Suprapubic skin (tissue), 4 donors: ENCODE measurements around the gene DCAF4. TPM values are rescaled to one million over a fixed set of nuclear protein-coding genes. Genes with fewer than 3 reads are reported as not detected.
A peak's percentile ranks its signal among the peaks of the same experiment; 100 is the strongest.

Experiments
- DNase-seq, 2 donors: peaks; one replicate each; pipeline ENCODE4 v3.0.0-alpha.2; 2019; ENCODE audit warnings: low spot score in 2 of 2
- H3K27ac ChIP-seq: fragments of 200-600 bp; sonication (generic); one replicate; pipeline ENCODE4 v1.5.1; 2019
- H3K27me3 ChIP-seq: fragments of 200-600 bp; sonication (generic); one replicate; pipeline ENCODE4 v1.5.1; 2019
- H3K36me3 ChIP-seq: fragments of 200-600 bp; sonication (generic); one replicate; pipeline ENCODE4 v1.5.1; 2019
- H3K4me1 ChIP-seq: fragments of 200-600 bp; sonication (generic); one replicate; pipeline ENCODE4 v1.5.1; 2019
- H3K4me3 ChIP-seq: fragments of 200-600 bp; sonication (generic); one replicate; pipeline ENCODE4 v1.5.1; 2019; ENCODE audit warnings: mild to moderate bottlenecking
- H3K9me3 ChIP-seq: fragments of 200-600 bp; sonication (generic); one replicate; pipeline ENCODE4 v1.5.1; 2019
- CTCF ChIP-seq, 2 donors: fragments of 200-600 bp in 1 of 2; fragments of 450-650 bp in 1 of 2; sonication (generic) in 1 of 2; IDR thresholded peaks; one replicate each; pipeline ENCODE4 v1.5.1; 2016 to 2019; ENCODE audit warnings: antibody characterized with exemption in 2 of 2, mild to moderate bottlenecking in 1 of 2, moderate library complexity in 1 of 2
- EP300 ChIP-seq: sonication (generic); formaldehyde crosslinking; IDR thresholded peaks from one replicate; pipeline ENCODE4 v1.6.1; 2017; ENCODE audit warnings: antibody characterized with exemption
- POLR2A ChIP-seq, 2 donors: fragments of 450-650 bp; IDR thresholded peaks; one replicate each; pipeline ENCODE4 v1.6.1; 2017; ENCODE audit warnings: antibody characterized with exemption in 2 of 2, mild to moderate bottlenecking in 2 of 2, moderate library complexity in 2 of 2
- POLR2AphosphoS5 ChIP-seq, 3 donors: sonication (generic); formaldehyde crosslinking; IDR thresholded peaks; one replicate each; pipeline ENCODE4 v1.6.1; 2017; ENCODE audit warnings: antibody characterized with exemption in 3 of 3
- WGBS: methylation state at CpG from one replicate; pipeline ENCODE4 v1.1.5; 2018; 5-methylcytosine and 5-hydroxymethylcytosine counted together
- total RNA-seq, 4 donors: library from RNA; depleted of rRNA; stranded (reverse); fragments of >200 nt; gene quantifications; one replicate each; pipeline ENCODE4 v1.1.0, GENCODE V29; 2016

The DCAF4 gene
- total RNA-seq, 4 donors from 2014 or later, result 52.0 to 64.7 (median 55.3) TPM

- no peak for DNase-seq
- no peak overlapping the region for H3K4me3 ChIP-seq
- no peak overlapping the region for H3K27ac ChIP-seq
- H3K36me3 ChIP-seq, result no peaks in the 10 kb centered on the region
- H3K4me1 ChIP-seq, result no peaks in the 10 kb centered on the region
- no peaks in the 10 kb centered on the region for H3K9me3 ChIP-seq
- WGBS, result 71% methylated on average over 9 of the region's 9 CpGs
- TF ChIP-seq POLR2AphosphoS5 (IDR thresholded peaks at IDR 0.05), result no peak
- peaks cover 4% of the 10 kb centered on the region for H3K27me3 ChIP-seq
Measured at GRCh38 chr14:72917094-72917802, 9.0 kb upstream of the DCAF4 start.

- no peak for TF ChIP-seq POLR2AphosphoS5 (IDR thresholded peaks at IDR 0.05)
- no peak for TF ChIP-seq EP300
- TF ChIP-seq POLR2A (IDR thresholded peaks at IDR 0.05), result no peak
- no peak for TF ChIP-seq CTCF (IDR thresholded peaks at IDR 0.05)
- WGBS, result 78% methylated on average over 2 of the region's 2 CpGs
- Histone ChIP-seq H3K27me3 (peaks cover 4% of the 10 kb centered on the region), H3K27ac (no peak overlapping the region), H3K4me1 (no peaks in the 10 kb centered on the region), H3K36me3 (no peaks in the 10 kb centered on the region), H3K9me3 (no peaks in the 10 kb centered on the region), H3K4me3 (no peak overlapping the region)
- DNase-seq, result no peak
Measured at GRCh38 chr14:72920008-72920407, 6.3 kb upstream of the DCAF4 start.

DNA sequence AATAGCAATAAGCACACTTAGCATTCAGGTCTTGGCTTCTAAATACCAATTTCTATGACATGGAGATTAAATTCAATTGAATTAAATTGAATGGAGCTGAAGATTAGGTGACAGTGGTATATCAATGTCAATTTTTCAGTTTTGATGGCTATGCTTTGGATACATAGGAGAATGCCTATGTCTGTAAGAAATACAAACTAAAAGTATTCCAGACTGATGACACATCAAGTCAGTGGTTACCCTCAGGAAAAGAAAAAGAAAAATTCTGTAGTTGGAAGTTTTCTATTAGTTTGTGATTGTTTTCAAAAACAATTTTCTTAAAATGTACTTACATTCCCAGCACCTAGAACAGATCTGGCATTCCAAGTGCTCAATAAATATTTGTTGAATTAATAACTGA lies 4.9 kb upstream of the DCAF4 start:
- no peak for DNase-seq
- H3K27me3 ChIP-seq, result peaks cover 4% of the 10 kb centered on the region
- H3K36me3 ChIP-seq, result no peaks in the 10 kb centered on the region
- TF ChIP-seq EP300, result no peak
- no peak for TF ChIP-seq POLR2AphosphoS5 (IDR thresholded peaks at IDR 0.05)
- no peak for TF ChIP-seq POLR2A (IDR thresholded peaks at IDR 0.05)
- TF ChIP-seq CTCF (IDR thresholded peaks at IDR 0.05), result no peak
- H3K27ac ChIP-seq, result no peak overlapping the region
- no peaks in the 10 kb centered on the region for H3K9me3 ChIP-seq
- H3K4me3 ChIP-seq, result no peak overlapping the region
- peaks cover 9% of the 10 kb centered on the region for H3K4me1 ChIP-seq

GRCh38 chr14:72924337-72924736 lies 1.9 kb upstream of the DCAF4 start:
- Histone ChIP-seq H3K9me3 (no peaks in the 10 kb centered on the region), H3K36me3 (no peaks in the 10 kb centered on the region), H3K27ac (no peak overlapping the region), H3K27me3 (peaks cover 4% of the 10 kb centered on the region), H3K4me1 (peaks cover 12% of the 10 kb centered on the region), H3K4me3 (no peak overlapping the region)
- no peak for DNase-seq
- 59% methylated on average over 5 of the region's 5 CpGs for WGBS
- TF ChIP-seq CTCF (IDR thresholded peaks at IDR 0.05) (no peak), POLR2A (IDR thresholded peaks at IDR 0.05) (no peak), EP300 (no peak), POLR2AphosphoS5 (IDR thresholded peaks at IDR 0.05) (no peak)

- no peak for DNase-seq
- Histone ChIP-seq H3K4me3 (peak overlapping the region; percentile 68), H3K9me3 (no peaks in the 10 kb centered on the region), H3K4me1 (peaks cover 12% of the 10 kb centered on the region), H3K27ac (peak overlapping the region; percentile 60), H3K27me3 (no peaks in the 10 kb centered on the region), H3K36me3 (no peaks in the 10 kb centered on the region)
- TF ChIP-seq POLR2A (IDR thresholded peaks at IDR 0.05) (no peak), CTCF (IDR thresholded peaks at IDR 0.05) (no peak), EP300 (no peak), POLR2AphosphoS5 (IDR thresholded peaks at IDR 0.05) (no peak)
- WGBS, result 86% methylated on average over 22 of the region's 22 CpGs
Measured at GRCh38 chr14:72925171-72925759, 999 bp upstream of the DCAF4 start.
